SK-N-SH treated with all-trans-retinoic acid at 6 μM for 48 hours (cell line): ENCODE data around the gene CPA3.

Source experiments
- ATAC-seq: fragments of 200-7000 bp; cut with Tn5 transposase; 3 replicates; pipeline ENCODE4 v1.9.1; 2020; ENCODE audit warnings: mild to moderate bottlenecking, moderate library complexity
- ARNTL ChIP-seq: fragments of 450-650 bp; formaldehyde crosslinking; IDR thresholded peaks from 2 replicates; pipeline ENCODE4 v1.5.0; 2020; ENCODE audit warnings: low read depth, mild to moderate bottlenecking, moderate library complexity, borderline replicate concordance
- BACH2 ChIP-seq: fragments of 250-450 bp; sonication (Bioruptor Pico); IDR thresholded peaks from 2 replicates; pipeline ENCODE4 v1.9.0; 2021; ENCODE audit warnings: mild to moderate bottlenecking, borderline replicate concordance
- CSDC2 ChIP-seq: fragments of 250-450 bp; sonication (Bioruptor Pico); IDR thresholded peaks from 2 replicates; pipeline ENCODE4 v1.5.0; 2020; ENCODE audit warnings: mild to moderate bottlenecking, moderate library complexity
- ESRRG ChIP-seq: fragments of 250-450 bp; sonication (Bioruptor Pico); IDR thresholded peaks from 2 replicates; pipeline ENCODE4 v1.6.1; 2021; ENCODE audit warnings: mild to moderate bottlenecking
- ISL1 ChIP-seq: fragments of 250-450 bp; sonication (Bioruptor Pico); IDR thresholded peaks from 2 replicates; pipeline ENCODE4 v2.1.2; 2022; ENCODE audit warnings: mild to moderate bottlenecking, moderate library complexity
- PPARA ChIP-seq: fragments of 250-450 bp; sonication (Bioruptor Pico); IDR thresholded peaks from 2 replicates; pipeline ENCODE4 v1.5.0; 2020; ENCODE audit warnings: mild to moderate bottlenecking, borderline replicate concordance
- RARB ChIP-seq: fragments of 250-450 bp; sonication (Bioruptor Pico); IDR thresholded peaks from 2 replicates; pipeline ENCODE4 v1.8.0; 2021; ENCODE audit warnings: mild to moderate bottlenecking, moderate library complexity
- SNAI2 ChIP-seq: fragments of 250-450 bp; sonication (Bioruptor Pico); IDR thresholded peaks from 2 replicates; pipeline ENCODE4 v1.5.0; 2020; ENCODE audit warnings: mild to moderate bottlenecking, moderate library complexity
- TOX ChIP-seq: fragments of 250-450 bp; sonication (Bioruptor Pico); IDR thresholded peaks from 2 replicates; pipeline ENCODE4 v1.8.0; 2021; ENCODE audit warnings: mild to moderate bottlenecking, moderate library complexity, borderline replicate concordance
- ZC3H10 ChIP-seq: fragments of 250-450 bp; sonication (Bioruptor Pico); IDR thresholded peaks from 2 replicates; pipeline ENCODE4 v1.5.1; 2021; ENCODE audit warnings: mild to moderate bottlenecking, moderate library complexity
- ZFP30 ChIP-seq: fragments of 450-650 bp; formaldehyde crosslinking; IDR thresholded peaks from 2 replicates; pipeline ENCODE4 v1.5.0; 2022; ENCODE audit warnings: mild to moderate bottlenecking, moderate library complexity
- ZNF70 ChIP-seq: fragments of 450-650 bp; formaldehyde crosslinking; IDR thresholded peaks from 2 replicates; pipeline ENCODE4 v1.5.0; 2020; ENCODE audit warnings: mild to moderate bottlenecking, moderate library complexity
- ZNF8 ChIP-seq: fragments of 450-650 bp; formaldehyde crosslinking; IDR thresholded peaks from 2 replicates; pipeline ENCODE4 v1.5.0; 2020; ENCODE audit warnings: mild to moderate bottlenecking, moderate library complexity
- TF ChIP-seq, protein P1 (sequence below): fragments of 250-450 bp; sonication (Bioruptor Pico); IDR thresholded peaks from 2 replicates; pipeline ENCODE4 v1.5.1; 2020; ENCODE audit warnings: low read depth, mild to moderate bottlenecking, moderate library complexity
- TF ChIP-seq, protein P2 (sequence below): fragments of 250-450 bp; sonication (Bioruptor Pico); IDR thresholded peaks from 2 replicates; pipeline ENCODE4 v1.8.0; 2021; ENCODE audit warnings: low read depth, mild to moderate bottlenecking, moderate library complexity, borderline replicate concordance
- TF ChIP-seq, protein P3 (sequence below): fragments of 250-450 bp; sonication (Bioruptor Pico); IDR thresholded peaks from 2 replicates; pipeline ENCODE4 v1.5.1; 2021; ENCODE audit warnings: mild to moderate bottlenecking, moderate library complexity

The CPA3 gene

DNA sequence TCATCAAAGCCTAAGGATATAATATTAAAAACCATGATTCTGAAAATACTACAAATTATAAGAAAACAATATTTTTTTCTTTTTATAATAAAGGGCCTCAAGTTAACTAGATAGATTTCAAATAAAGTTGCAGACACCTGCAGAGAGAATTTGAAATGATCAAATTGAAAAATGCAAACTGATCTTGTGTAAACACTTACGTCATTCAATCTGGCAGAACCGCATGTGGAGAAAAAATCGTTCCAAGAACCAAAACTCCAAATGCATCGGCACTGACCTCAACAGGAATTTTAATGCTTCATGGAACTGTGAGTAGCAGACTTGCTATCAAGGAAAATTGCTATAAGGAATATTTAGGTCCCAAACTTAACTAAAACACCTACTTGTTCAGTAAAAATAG lies 17.2 kb downstream of the CPA3 start:
- TF ChIP-seq ZNF70 (CRISPR knock-in tag), result no peak
- TF ChIP-seq ZFP30 (CRISPR knock-in tag), result no peak
- TF ChIP-seq, all 23 proteins: peak for 0
- ATAC-seq, result no peak

DNA sequence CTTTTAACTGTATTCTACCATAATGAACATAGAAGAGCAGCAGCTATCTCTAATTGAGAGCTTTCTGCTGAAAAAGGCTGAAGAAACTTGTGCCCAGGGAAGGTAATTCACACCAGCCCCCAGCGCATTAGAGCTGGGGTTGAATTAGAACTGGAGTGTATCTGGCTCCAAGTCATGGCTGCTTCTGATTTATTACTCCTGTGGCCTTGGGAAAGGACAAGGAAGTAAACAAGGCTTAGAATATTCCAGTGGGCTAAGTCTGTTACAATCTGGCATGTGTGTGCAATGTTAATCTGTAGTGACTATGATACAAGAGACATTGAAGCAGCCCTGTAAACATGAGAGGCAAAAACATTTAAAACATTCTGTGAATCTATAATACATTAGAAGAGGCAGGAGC lies 18.1 kb downstream of the CPA3 start:
- ATAC-seq, result no peak
- TF ChIP-seq, protein P1, sequence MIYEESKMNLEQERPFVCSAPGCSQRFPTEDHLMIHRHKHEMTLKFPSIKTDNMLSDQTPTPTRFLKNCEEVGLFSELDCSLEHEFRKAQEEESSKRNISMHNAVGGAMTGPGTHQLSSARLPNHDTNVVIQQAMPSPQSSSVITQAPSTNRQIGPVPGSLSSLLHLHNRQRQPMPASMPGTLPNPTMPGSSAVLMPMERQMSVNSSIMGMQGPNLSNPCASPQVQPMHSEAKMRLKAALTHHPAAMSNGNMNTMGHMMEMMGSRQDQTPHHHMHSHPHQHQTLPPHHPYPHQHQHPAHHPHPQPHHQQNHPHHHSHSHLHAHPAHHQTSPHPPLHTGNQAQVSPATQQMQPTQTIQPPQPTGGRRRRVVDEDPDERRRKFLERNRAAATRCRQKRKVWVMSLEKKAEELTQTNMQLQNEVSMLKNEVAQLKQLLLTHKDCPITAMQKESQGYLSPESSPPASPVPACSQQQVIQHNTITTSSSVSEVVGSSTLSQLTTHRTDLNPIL (CRISPR knock-in tag), result no peak

DNA sequence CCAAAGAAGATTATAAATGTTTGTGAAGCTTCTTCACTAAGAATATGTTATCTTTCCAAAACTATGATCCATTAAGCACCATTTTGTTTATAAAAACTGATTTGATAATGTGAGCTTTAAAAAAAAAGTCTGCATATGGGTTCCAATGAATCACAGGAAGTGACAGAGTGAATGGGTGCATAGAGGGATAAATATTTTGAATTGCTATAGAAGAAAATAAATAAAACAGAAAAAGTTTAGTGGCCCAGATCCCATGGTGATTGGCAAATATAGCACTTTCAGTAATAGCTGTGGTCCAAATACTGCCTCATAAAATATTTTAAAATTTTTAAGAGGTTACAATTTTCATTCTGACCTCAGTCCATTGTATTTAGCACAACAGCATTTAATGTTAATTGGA lies 19.2 kb downstream of the CPA3 start:
- no peak for TF ChIP-seq ZFP30 (CRISPR knock-in tag)
- ATAC-seq, result no peak

DNA sequence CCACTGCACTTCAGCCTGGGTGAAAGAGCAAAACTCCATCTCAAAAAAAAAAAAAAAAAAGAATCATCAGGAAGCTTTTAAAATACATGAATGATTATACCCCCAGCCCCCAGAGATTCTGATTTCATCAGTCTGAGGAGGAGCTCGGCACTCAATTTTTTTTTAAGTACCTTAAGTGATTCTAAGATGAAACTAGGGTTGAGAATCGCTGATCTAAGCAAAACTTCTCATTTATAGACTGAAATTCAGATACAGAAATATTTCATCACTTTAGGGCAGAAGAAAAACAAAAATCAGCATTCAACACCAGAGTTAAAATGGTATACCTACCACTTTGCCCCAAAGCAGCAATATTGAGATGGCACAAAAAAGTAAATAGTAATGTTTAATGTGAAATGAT lies 24.7 kb downstream of the CPA3 start:
- no peak for ATAC-seq
- TF ChIP-seq SNAI2 (CRISPR knock-in tag), result no peak
- TF ChIP-seq, protein P1 (CRISPR knock-in tag), result no peak
- no peak for TF ChIP-seq ARNTL (CRISPR knock-in tag)
- TF ChIP-seq TOX (CRISPR knock-in tag), result no peak
- TF ChIP-seq RARB, result no peak
- no peak for TF ChIP-seq PPARA
- no peak for TF ChIP-seq ZC3H10 (CRISPR knock-in tag)
- no peak for TF ChIP-seq ISL1 (CRISPR knock-in tag)
- TF ChIP-seq ESRRG (CRISPR knock-in tag), result no peak
- no peak for TF ChIP-seq ZNF8 (CRISPR knock-in tag)
- no peak for TF ChIP-seq ZNF70 (CRISPR knock-in tag)
- TF ChIP-seq, all 23 proteins: peak for 0

DNA sequence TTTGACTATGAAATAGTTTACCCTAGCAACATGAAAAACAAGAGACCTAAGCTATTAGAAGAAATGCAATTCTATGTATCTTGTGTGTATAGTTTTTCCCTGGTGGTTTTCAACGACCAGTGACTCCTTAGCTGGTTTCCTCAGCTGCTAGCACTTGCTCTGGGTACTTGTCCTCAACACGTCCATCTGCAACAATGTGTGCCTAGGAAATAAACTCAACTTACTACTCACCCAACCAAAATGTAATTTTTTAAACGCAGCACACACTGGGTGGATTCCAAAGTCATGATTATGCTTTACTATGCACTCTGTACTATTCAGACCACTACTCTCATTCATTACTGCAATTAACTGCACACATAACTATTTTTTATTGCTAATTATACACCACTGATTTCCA lies 31.0 kb downstream of the CPA3 start:
- no peak for ATAC-seq
- no peak for TF ChIP-seq BACH2 (CRISPR knock-in tag)

DNA sequence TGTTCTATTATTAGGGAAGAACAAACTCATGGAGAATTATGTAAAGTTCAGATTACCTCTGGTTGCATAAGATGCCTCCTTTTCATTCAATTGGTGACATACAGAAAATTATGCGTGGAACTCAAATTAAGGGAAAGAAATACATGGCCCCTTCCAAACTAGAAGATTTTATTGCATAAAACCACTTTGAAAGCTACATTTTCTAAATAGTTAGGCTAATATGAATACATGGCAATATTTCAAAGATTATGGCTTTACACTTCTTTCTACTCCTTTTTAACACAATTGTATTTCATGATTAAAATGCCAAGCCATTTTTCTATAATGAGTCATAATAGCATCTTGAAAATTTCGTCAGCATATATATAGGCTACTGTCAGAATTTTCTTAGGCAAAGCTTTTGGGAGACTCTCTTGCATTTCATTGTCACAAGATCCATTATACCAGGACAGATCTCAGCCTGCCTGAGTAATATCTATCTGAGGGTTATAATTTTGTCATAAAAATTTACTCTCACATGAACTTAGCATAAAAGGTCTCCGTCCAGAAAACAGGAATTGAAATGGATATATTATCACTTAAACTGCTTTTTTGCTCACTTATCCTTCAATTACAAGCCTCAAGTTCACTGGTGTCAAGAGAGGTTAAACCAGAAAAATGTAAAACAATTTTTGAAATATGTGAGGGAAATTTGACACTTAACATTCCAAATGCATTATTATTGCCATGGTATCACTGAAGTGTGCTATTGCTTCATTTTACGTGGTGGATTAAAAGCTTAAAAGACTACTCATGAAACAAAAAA lies 37.1 kb downstream of the CPA3 start:
- TF ChIP-seq, protein P2, sequence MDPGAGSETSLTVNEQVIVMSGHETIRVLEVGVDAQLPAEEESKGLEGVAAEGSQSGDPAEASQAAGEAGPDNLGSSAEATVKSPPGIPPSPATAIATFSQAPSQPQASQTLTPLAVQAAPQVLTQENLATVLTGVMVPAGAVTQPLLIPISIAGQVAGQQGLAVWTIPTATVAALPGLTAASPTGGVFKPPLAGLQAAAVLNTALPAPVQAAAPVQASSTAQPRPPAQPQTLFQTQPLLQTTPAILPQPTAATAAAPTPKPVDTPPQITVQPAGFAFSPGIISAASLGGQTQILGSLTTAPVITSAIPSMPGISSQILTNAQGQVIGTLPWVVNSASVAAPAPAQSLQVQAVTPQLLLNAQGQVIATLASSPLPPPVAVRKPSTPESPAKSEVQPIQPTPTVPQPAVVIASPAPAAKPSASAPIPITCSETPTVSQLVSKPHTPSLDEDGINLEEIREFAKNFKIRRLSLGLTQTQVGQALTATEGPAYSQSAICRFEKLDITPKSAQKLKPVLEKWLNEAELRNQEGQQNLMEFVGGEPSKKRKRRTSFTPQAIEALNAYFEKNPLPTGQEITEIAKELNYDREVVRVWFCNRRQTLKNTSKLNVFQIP (CRISPR knock-in tag), result peak; percentile 81; the same call in 1 of the 2 replicates
- peak; percentile 96 for TF ChIP-seq ISL1 (CRISPR knock-in tag)
- no peak for TF ChIP-seq CSDC2
- TF ChIP-seq, protein P3, sequence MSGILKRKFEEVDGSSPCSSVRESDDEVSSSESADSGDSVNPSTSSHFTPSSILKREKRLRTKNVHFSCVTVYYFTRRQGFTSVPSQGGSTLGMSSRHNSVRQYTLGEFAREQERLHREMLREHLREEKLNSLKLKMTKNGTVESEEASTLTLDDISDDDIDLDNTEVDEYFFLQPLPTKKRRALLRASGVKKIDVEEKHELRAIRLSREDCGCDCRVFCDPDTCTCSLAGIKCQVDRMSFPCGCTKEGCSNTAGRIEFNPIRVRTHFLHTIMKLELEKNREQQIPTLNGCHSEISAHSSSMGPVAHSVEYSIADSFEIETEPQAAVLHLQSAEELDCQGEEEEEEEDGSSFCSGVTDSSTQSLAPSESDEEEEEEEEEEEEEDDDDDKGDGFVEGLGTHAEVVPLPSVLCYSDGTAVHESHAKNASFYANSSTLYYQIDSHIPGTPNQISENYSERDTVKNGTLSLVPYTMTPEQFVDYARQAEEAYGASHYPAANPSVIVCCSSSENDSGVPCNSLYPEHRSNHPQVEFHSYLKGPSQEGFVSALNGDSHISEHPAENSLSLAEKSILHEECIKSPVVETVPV (CRISPR knock-in tag), result no peak
- TF ChIP-seq, protein P1 (CRISPR knock-in tag), result peak; percentile 62
- TF ChIP-seq TOX (CRISPR knock-in tag), result peak; percentile 63; the same call in 1 of the 2 replicates
- ATAC-seq, result peak; percentile 89
